ENCODE data around the gene KRT7.

The KRT7 gene

GRCh38 chr12:52291267-52291935 lies 58.4 kb downstream of the KRT7 start, which contains the start of gene KRT81:
TSS of gene KRT81 (minus strand) at chr12:52291534. CDS start at chr12:52291465, 69 bp downstream.
- no peak for DNase-seq (ENCODE audit: low read depth)
- no peak within 1 kb of the TSS for H3K4me3 ChIP-seq (ENCODE audit: low read depth, low read length)
- TF ChIP-seq CTCF (conservative IDR thresholded peaks at IDR 0.05; ENCODE audit: low read depth, low read length) = no peak

- no peak for TF ChIP-seq CTCF (conservative IDR thresholded peaks at IDR 0.05; ENCODE audit: low read depth, low read length)
- no peak for DNase-seq (ENCODE audit: low read depth)
- H3K4me3 ChIP-seq (ENCODE audit: low read depth, low read length) = no peak overlapping the region
These were observed 60.9 kb downstream of the KRT7 start for GRCh38 chr12:52293926-52294325.

- no peak for TF ChIP-seq CTCF (conservative IDR thresholded peaks at IDR 0.05; ENCODE audit: low read depth, low read length)
- no peak for DNase-seq (ENCODE audit: low read depth)
- H3K4me3 ChIP-seq (ENCODE audit: low read depth, low read length) = no peak overlapping the region
These were observed 61.8 kb downstream of the KRT7 start for GRCh38 chr12:52294803-52295202.

GRCh38 chr12:52295663-52296062 lies 62.6 kb downstream of the KRT7 start:
- DNase-seq (ENCODE audit: low read depth) = no peak
- no peak overlapping the region for H3K4me3 ChIP-seq (ENCODE audit: low read depth, low read length)
- TF ChIP-seq CTCF (conservative IDR thresholded peaks at IDR 0.05; ENCODE audit: low read depth, low read length) = no peak

- no peak overlapping the region for H3K4me3 ChIP-seq (ENCODE audit: low read depth, low read length)
- DNase-seq (ENCODE audit: low read depth) = no peak
- TF ChIP-seq CTCF (conservative IDR thresholded peaks at IDR 0.05; ENCODE audit: low read depth, low read length) = no peak
These were observed 63.7 kb downstream of the KRT7 start for GRCh38 chr12:52296572-52297215.

All from choroid plexus epithelial cell (primary cell).